Jurkat, Clone E6-1 (cell line): ENCODE measurements around the gene CDS2.

Source experiments
- DNase-seq: peaks from one replicate; pipeline ENCODE4 v3.0.0-alpha.2; 2011; ENCODE audit warnings: low read depth, low spot score
- H3K4me3 ChIP-seq: 2 replicates; pipeline ENCODE4 v1.5.1; 2011; ENCODE audit warnings: mild to moderate bottlenecking, low read length, control low read depth, moderate library complexity

The CDS2 gene

GRCh38 chr20:5118220-5119142 lies 8.3 kb upstream of the CDS2 start:
- DNase-seq: no peak
- H3K4me3 ChIP-seq: peak overlapping the region; percentile 94

DNA sequence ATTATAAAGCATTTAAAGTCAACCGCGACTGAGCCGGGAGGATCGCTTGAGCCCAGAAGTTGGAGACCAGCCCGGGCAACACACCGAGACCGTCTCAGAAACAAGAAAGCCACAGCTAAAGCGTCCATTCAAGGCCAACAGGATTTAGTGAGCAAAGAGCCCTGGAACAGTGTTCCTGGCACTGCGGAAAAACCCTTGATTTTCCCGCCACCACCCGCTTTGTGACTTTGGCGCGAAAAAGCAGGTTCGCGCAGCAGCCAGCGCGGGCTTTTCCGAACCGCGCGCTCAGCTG lies 7.7 kb upstream of the CDS2 start:
- H3K4me3 ChIP-seq: peak overlapping the region; percentile 94
- no peak for DNase-seq

- H3K4me3 ChIP-seq: peak within 1 kb of the TSS; percentile 94
- DNase-seq: peak; percentile 96
Observed at GRCh38 chr20:5119435-5120184, 7.2 kb upstream of the CDS2 start, which contains the start of gene PCNA. TSS of gene PCNA (minus strand) at chr20:5119958. CDS start at chr20:5119798, 160 bp downstream.

DNA sequence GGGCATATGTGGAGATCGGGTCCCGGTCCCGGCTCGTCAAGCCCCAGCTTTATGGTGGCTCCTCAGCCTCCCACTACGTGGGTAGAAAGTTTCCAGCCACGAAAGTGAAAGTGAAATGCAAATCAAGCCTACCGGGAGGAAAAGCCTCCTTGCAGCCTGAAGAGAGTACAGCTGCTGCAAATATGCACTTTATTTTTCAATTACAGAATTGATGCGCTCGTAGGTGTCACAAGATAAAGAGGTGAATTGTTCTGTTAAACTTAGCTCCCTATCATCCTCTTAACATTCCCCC lies 6.7 kb upstream of the CDS2 start:
- H3K4me3 ChIP-seq: peak overlapping the region; percentile 94
- DNase-seq: no peak

- H3K4me3 ChIP-seq: no peak overlapping the region
- no peak for DNase-seq
Observed at GRCh38 chr20:5122873-5123260, 3.9 kb upstream of the CDS2 start.

DNA sequence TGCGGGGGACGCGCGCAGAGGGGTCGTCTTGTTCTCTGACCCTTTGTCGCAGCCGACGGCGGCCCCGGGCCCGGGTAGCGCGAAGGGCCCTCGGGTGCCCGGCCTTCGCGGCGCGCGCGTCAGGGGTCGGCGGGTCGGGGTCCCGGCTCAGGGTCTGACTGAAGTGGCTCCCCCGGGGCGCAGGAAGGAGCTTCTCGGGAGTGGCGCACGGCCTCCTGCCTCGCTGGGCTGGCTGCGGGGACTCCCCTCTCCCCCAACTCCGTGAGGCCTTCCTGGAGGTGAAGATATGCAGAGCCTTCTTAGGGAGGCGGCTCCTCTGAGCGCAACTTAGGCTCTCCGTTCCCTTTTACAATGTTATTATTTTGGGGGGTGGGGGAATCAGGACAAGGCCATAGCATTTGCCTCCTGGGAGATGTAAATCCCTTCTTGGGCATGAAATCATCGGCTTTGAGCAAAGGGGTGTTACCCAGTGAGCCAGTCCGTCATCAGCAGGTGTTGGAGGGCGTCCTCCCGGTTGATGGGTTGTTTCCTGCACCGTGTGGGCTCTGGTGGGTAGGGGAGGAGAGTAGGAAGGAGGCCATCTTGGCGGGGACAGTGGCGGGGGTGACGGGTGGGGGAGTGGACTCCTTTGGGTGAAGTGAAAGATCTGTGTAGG lies 523 bp downstream of the CDS2 start:
- peak overlapping the region; percentile 54 for H3K4me3 ChIP-seq
- peak; percentile 71 for DNase-seq

GRCh38 chr20:5127859-5128424 lies 1.1 kb downstream of the CDS2 start:
- H3K4me3 ChIP-seq: peak overlapping the region; percentile 54
- DNase-seq: no peak

- no peak for DNase-seq
- no peak overlapping the region for H3K4me3 ChIP-seq
Observed at GRCh38 chr20:5128886-5129285, 2.1 kb downstream of the CDS2 start.

DNA sequence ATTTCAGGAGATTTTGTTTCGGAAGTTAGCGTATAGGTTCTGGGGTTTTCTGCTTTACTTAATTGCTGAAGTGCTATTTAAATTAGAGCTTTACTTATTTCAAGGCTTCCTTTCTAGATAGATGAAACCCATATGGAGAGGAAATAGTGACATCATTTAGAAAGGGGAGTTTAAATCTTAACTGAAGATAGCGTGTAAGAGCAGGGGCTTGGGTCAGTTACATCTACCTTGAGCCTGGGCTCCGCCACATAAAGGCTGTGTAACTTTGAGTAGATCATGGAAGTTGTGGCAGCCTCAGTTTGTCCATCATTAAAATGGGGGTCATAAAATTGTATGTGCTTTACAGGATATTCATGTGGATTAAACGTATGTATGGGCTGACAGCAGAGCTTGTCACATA lies 4.7 kb downstream of the CDS2 start:
- no peak for DNase-seq
- H3K4me3 ChIP-seq: no peak overlapping the region

GRCh38 chr20:5133998-5134397 lies 7.2 kb downstream of the CDS2 start:
- no peak for DNase-seq
- no peak overlapping the region for H3K4me3 ChIP-seq

DNA sequence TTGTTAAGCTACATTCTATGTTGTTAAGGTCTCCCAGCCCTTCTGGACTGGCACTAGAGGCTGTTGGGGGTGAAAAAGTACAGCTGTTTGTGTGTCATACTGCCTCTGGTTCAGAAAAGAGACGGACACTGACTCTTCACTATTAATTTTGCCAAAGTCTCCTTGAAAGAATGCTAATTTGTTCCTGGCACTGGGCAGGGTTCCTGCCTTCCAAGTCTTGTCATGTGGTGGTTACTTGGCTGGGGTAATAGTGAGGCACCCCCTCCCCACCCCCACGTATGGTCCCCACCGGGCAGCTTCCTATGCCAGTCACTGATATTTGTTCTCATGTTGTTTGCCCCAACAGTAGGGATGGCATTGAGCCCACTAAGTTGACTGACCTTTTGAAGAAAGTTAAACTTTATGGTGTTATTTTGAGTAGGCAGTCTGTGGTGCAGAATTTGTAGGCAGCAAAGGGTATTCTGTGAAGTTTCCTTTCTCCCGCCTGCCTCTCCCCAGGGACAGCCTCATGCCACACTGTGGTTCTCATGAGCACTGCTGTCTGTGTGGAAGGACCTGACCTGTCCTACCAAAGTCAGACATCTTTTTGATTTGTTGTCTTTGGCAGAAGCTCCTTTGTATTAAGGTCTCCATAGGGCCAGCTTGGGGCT lies 8.7 kb downstream of the CDS2 start:
- no peak overlapping the region for H3K4me3 ChIP-seq
- DNase-seq: no peak

DNA sequence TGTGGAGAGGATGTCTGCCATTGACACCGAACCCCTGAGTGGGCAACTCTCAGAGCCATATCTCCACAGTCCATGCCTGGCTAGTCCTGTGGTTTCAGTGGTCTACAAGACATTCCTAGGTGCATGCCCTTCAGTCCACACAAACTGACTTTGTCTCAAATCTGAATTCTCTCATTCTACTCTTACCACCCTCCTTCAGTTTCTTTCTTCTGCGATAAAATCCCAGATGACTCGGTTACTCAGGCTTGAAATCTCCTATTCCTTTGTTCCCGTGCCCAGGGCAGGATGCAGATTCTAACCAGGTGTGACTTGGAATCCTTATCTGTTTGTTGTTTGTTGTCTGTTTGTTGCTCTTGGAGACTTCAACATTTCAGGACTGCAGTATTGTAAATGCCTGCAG lies 9.3 kb downstream of the CDS2 start:
- no peak overlapping the region for H3K4me3 ChIP-seq
- DNase-seq: no peak

DNA sequence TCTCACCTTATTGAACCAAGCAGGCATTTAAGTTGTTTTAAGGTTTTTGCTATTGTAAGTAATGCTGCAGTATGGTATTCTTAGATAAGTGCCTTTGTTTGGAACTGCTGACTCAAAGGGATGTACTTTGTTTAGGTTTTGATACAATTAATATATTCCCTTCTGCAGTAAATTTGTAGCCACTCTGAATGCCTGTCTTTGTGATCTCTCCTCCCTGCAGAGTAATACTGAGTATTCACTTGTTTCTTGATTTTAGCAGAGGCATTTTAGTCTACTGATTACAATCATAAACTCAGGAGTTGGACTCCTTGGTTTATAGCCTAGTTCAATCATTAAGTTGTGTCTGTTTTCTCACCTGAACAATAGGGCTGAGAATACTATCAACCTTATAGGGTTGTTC lies 13.4 kb downstream of the CDS2 start:
- no peak for DNase-seq
- no peak overlapping the region for H3K4me3 ChIP-seq

DNA sequence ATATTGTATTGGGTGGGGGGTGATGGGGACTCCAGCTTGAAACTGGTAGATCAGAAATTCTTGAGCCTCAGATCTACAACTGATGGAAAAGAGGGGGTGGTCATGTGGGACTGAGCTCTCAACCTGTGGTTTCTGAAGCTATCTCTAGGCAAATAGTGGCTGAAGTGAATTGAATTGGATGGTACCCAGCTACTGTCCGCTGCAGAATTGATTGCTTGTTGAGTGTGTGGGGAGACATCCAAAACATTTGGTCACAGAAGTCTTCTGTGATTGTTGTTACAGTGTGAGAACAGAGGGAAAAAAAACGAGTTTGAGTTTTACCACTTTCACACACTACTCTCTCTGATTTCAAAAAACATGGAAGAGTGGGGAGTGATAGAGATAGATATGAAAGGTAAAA lies 14.8 kb downstream of the CDS2 start:
- DNase-seq: no peak
- no peak overlapping the region for H3K4me3 ChIP-seq

- H3K4me3 ChIP-seq: no peak overlapping the region
- DNase-seq: no peak
Observed at GRCh38 chr20:5143851-5144250, 17.0 kb downstream of the CDS2 start.

DNA sequence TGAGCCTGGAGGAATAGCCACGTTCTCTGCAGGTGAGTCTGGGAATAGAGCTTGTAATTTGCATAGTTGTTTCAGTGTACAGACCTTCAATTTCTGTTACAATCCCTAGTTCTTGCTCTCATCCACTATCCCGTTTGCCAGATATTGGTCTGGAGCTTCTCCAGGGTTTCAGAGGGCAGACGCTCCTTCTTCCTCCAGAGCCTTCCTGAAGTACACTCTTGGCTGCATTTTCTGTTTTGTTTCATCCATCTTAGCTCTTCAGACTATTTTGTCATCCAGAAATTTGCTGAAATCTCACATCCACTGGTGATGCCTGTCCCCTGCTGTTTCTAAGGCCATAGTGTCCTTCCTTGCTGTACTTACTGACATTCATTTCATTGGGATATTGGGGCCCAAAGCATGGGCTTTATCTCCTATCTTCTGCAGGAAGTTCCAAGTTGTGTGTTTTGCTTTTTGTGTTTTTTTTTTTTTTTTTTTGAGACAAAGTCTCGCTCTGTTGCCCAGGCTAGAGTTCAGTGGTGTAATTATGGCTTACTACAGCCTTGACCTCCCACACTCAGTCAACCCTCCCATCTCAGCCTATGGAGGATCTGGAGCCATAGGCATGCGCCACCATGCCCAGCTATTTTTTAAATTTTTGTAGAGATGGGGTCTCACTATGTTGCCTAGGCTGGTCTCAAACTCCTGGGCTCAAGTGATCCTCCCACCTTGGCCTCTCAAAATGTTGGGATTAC lies 18.7 kb downstream of the CDS2 start:
- H3K4me3 ChIP-seq: no peak overlapping the region
- no peak for DNase-seq

DNA sequence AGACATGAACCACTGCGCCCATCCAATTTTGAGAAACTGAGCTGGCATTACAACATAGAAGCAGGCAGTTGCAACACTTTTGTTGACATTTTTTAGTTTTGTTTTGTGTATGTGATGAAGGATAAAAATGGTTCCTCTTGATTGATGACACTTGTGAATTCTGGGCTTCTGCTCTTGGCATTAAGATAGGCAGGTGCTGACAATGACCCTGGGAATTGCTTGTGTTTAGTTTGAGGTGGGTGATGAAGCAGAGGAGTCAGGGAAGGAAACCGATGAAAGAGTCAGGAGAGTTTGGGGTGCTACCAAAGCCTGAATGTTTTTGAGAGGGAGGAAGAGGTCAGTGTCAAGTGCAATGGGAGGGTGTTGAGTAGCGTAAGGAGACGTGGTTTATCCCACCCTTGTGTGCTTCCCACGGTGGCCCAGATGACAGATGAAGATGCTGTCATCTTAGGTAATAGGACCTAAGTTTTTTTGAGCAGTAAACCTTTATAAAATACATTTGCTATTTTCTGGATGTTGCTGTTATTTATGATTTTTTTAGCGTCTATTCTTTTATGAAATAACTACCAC lies 19.4 kb downstream of the CDS2 start:
- no peak for DNase-seq

DNA sequence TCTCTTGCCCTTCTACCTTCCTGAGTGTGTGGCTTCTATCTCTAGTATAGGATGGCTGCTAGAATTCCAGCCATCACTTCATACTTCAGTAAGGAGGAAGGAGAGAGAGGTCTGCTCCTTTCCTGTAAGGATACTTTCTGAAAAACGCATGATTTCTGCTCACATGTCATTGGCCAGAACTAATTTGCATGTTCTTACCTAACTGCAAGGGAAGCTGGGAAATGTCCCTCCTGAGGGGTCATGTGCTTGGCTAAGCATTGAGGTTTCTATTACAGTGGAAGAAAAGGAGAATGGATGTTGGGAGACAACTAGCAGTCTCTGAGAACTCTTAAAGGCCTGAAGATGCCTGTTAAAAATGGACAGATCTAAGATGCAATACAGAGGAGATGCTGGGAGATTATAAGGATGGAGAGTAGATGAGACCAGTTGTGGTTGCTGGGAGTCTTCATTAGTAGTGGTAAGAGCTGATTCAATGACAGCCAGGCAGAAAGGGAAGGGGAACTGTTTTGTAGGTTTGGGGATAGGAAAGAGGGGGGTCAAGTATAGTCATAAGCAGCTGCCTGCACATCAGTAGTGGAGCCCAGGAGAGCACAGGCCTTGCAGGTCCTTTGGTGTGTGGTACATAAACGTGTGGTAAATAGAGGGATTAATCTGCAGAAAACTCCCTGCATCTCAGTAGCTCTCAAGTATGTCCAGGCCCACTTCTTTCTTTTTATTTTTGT lies 20.2 kb downstream of the CDS2 start:
- DNase-seq: no peak
- no peak overlapping the region for H3K4me3 ChIP-seq

More for the DNA sequence above, 19.4 kb downstream of the CDS2 start:
- H3K4me3 ChIP-seq: no peak overlapping the region
